Measurements from ENCODE around the gene ZBTB24.
"Not testable (repeated sequence)": the region's sequence is repeated elsewhere in the genome, so short reads cannot be mapped to it uniquely, and the experiment has no call there.

Gene ZBTB24

DNA sequence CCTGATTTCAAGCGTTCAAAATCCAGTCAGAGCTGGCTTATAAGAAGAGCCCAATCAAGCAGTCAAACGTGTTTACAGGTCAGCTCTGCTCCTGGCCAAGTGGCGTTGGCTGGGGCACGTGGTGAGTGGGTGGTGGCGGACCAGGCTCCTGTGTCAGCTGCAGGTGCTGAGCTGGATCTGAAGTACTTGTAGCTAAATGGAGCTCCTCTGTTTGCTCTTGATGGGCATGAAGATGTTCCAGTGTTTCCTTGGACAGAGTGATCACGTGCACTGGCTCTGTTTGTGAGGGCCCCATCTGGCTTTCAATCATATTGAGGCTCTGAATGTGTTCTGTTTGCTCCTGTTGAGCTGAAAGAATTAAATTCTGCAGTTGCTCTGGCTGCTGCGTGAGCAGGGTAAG, 17.2 kb downstream of the ZBTB24 start:
- Histone ChIP-seq H3K4me1 (peaks cover 10% of the 10 kb centered on the region), H3K9me3 (ENCODE audit: control insufficient read depth, low read length) (no peaks in the 10 kb centered on the region), H3K79me2 (peaks cover 1% of the 10 kb centered on the region), H3K4me2 (ENCODE audit: low read length) (no peak overlapping the region), H3K9ac (no peak overlapping the region), H3K36me3 (ENCODE audit: control insufficient read depth, insufficient read depth, low read length) (no peaks in the 10 kb centered on the region), H2AFZ (no peak overlapping the region), H3K27ac (peak overlapping the region; percentile 31), H3K4me3 (ENCODE audit: low read depth, low read length) (no peak overlapping the region), H3K27me3 (ENCODE audit: control insufficient read depth, insufficient read depth, low read length) (no peaks in the 10 kb centered on the region)
- TF ChIP-seq CTCF (IDR thresholded peaks at IDR 0.05) = no peak

GRCh38 chr6:109461733-109462526, 21.1 kb downstream of the ZBTB24 start:
- no peak overlapping the region for H3K27ac ChIP-seq

GRCh38 chr6:109461205-109461604, 21.8 kb downstream of the ZBTB24 start:
- H3K9ac ChIP-seq; H2AFZ ChIP-seq; H3K36me3 ChIP-seq (ENCODE audit: control insufficient read depth, insufficient read depth, low read length); H3K79me2 ChIP-seq; H3K4me2 ChIP-seq (ENCODE audit: low read length); H3K9me3 ChIP-seq (ENCODE audit: control insufficient read depth, low read length); H3K4me3 ChIP-seq (ENCODE audit: low read depth, low read length); H3K27me3 ChIP-seq (ENCODE audit: control insufficient read depth, insufficient read depth, low read length): not testable (repeated sequence)
- Histone ChIP-seq H3K4me1 (peaks cover 28% of the 10 kb centered on the region), H3K27ac (peak overlapping the region; percentile 56)

More at GRCh38 chr6:109461733-109462526, 21.1 kb downstream of the ZBTB24 start:
- H3K36me3 ChIP-seq (ENCODE audit: control insufficient read depth, insufficient read depth, low read length) = no peaks in the 10 kb centered on the region
- H3K9me3 ChIP-seq (ENCODE audit: control insufficient read depth, low read length) = no peaks in the 10 kb centered on the region
- TF ChIP-seq CTCF (IDR thresholded peaks at IDR 0.05) = no peak
- H3K27me3 ChIP-seq (ENCODE audit: control insufficient read depth, insufficient read depth, low read length) = no peaks in the 10 kb centered on the region
- H3K9ac ChIP-seq = no peak overlapping the region
- no peaks in the 10 kb centered on the region for H3K79me2 ChIP-seq
- H3K4me3 ChIP-seq (ENCODE audit: low read depth, low read length) = no peak overlapping the region
- peaks cover 21% of the 10 kb centered on the region for H3K4me1 ChIP-seq
- no peak overlapping the region for H3K4me2 ChIP-seq (ENCODE audit: low read length)
- no peak overlapping the region for H2AFZ ChIP-seq

- no peak for TF ChIP-seq CTCF (IDR thresholded peaks at IDR 0.05)
- H3K4me2 ChIP-seq (ENCODE audit: low read length) = peak overlapping the region; percentile 46
- H3K27me3 ChIP-seq (ENCODE audit: control insufficient read depth, insufficient read depth, low read length) = no peaks in the 10 kb centered on the region
- peak overlapping the region; percentile 25 for H2AFZ ChIP-seq
- H3K36me3 ChIP-seq (ENCODE audit: control insufficient read depth, insufficient read depth, low read length) = no peaks in the 10 kb centered on the region
- H3K27ac ChIP-seq = peak overlapping the region; percentile 56
- peaks cover 24% of the 10 kb centered on the region for H3K4me1 ChIP-seq
- no peaks in the 10 kb centered on the region for H3K9me3 ChIP-seq (ENCODE audit: control insufficient read depth, low read length)
- no peaks in the 10 kb centered on the region for H3K79me2 ChIP-seq
- no peak overlapping the region for H3K9ac ChIP-seq
- no peak overlapping the region for H3K4me3 ChIP-seq (ENCODE audit: low read depth, low read length)
Observed at GRCh38 chr6:109460161-109460829, 22.7 kb downstream of the ZBTB24 start.

DNA sequence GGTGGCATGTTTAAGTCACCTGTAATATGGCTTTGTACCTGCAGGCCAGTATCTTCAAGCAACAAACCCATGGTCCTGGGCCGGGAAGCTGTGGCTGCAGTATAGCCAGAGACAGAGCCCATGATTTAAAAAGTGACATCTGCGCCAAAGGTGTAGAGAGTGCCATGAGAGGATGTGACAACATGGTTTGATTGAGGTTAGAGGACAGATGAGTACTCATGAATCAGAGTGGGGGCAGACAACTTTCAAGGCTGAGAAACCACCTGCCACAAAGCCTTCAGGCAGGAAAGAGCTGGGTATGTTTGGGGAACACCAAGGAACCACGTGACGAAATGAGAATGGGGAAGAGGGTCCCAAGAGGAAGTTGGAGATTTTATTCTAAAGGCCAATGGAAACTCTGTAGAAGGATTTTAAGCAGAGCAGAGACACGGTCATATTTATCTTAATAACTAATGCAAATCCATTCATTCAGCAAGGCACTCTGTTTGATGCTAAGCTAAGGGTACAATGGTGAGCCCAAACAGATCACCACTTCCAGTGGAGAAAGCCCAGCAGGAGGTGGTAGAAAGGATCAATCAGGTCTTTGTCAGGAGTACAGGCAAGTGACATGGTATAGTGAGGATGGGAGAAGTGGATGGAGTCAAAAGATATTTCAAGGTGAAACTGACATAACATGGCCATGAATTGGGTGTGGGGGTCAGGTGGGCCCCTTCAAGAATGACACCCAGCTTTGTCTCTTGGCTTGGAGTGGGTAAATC, 24.1 kb downstream of the ZBTB24 start:
- H3K4me1 ChIP-seq = peaks cover 29% of the 10 kb centered on the region
- no peak for TF ChIP-seq CTCF (IDR thresholded peaks at IDR 0.05)
- no peaks in the 10 kb centered on the region for H3K27me3 ChIP-seq (ENCODE audit: control insufficient read depth, insufficient read depth, low read length)
- H3K9me3 ChIP-seq (ENCODE audit: control insufficient read depth, low read length) = no peaks in the 10 kb centered on the region
- H3K79me2 ChIP-seq = no peaks in the 10 kb centered on the region
- no peak overlapping the region for H3K4me2 ChIP-seq (ENCODE audit: low read length)
- H3K27ac ChIP-seq = peak overlapping the region; percentile 22
- H3K4me3 ChIP-seq (ENCODE audit: low read depth, low read length) = no peak overlapping the region
- H3K36me3 ChIP-seq (ENCODE audit: control insufficient read depth, insufficient read depth, low read length) = no peaks in the 10 kb centered on the region
- no peak overlapping the region for H3K9ac ChIP-seq
- H2AFZ ChIP-seq = no peak overlapping the region
